ENCODE results near the gene MYD88.

MYD88 gene

DNA sequence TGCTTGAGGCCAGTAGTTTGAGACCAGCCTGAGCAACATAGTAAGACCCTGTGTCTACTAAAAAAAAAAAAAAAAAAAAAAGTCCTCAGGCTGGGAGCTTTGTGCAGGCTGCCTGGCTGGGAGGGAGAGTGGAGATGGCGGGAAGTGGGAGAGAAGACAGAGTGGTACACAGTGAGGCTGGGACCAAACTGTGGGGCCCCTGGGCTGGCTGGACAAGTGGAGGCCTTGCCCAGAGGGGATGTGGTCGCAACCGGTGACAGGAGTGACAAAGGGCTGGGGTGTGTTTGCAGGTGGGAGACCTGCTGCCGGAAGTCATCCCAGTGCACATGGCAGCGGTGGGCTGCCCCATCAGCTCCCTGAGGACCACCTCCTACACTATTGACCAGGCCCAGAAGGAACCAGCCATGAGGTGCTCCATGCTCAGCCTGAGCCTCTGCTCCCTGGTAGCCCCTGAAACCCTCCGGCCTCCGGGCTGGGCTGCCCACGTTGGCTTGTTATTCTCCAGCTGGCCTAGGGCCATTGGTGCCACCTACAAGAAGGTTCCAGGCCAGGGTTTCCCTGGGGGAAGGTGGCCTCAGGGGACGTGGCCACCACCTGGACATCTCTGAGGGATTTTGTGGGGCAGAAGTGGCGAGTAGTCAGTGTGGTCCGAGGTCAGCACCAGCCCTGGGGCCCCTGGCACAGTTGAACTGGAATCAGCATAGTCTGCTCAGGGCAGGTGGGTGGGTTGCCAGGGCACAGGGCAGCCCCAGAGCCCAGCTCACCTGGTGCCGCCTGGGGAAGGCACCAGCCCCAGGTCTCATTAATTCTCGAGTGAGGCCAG, 24.2 kb upstream of the MYD88 start:
- no peak for DNase-seq

DNA sequence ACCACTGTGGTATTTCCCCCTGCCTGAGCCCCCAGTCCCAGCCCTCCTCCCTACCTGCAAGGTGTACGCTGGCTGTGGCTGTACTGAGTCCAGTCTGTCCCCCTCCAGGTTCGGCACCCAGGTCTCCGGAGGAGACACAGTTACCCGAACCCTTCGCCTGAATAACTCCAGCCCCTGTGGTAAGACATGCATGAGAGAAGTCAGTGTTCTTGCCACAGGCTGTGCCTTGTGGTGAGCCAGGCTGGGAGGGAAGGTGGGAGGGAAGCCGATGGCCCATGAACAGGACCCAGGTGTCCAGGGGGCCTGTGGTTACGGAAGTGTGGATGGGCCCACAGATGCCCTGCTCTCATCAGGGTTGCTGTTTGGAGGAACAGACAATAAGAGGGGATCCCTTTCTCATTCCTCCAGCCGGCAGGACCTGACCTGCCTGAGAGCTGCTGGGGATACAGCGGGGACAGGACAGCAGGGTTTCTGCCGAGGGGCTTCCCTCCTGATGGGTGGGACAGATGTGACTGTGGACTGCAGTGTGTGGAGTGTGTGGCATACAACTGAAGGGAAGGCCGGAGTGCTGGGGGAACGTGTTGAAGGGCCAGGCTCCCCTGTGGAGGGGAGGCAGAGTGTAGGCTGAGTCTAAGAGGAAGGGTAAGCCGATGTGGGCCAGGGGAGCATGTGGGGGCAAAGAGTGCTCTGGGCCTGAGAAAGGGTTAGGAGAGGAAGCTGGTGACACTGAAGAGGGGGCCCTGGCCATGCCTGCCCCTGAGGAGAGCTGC, 23.4 kb upstream of the MYD88 start:
- DNase-seq: no peak

DNA sequence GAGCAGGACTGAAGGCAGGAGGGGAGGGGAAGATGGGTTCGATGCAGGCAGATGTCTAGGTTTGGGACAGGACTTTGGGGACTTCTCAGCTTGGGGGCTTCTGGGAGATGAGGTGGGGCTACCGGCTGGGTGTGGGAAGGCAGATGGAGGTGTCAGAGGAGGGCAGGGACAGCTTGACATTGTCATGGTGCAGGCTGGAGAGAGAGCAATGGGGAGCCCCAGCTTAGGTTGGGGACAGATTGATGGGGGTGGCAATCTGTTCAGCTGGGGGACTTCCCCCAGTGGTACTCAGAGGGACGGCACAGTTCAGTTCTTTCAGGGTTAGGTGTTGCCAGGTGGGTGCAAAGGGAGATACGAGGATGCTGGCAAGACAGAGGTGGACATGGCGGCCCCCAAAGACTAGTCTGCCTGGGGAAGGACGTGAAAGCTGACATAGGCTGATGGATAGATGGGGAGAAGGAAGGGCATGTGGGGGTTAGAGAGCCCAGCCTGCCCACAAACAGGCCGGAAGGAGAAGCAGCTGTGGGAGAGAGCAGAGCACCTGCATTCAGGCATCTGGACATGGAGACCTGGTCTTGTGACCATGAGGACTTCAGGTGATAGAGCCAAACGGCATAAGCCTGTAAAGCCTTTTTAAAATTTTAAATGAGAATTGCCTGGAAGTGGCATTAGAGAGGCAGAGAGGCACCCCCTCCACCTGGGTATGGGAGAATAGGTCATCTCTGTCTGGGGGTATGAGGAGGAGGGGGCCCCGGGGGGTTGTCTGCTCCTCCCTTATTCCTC, 22.6 kb upstream of the MYD88 start:
- no peak for DNase-seq

DNA sequence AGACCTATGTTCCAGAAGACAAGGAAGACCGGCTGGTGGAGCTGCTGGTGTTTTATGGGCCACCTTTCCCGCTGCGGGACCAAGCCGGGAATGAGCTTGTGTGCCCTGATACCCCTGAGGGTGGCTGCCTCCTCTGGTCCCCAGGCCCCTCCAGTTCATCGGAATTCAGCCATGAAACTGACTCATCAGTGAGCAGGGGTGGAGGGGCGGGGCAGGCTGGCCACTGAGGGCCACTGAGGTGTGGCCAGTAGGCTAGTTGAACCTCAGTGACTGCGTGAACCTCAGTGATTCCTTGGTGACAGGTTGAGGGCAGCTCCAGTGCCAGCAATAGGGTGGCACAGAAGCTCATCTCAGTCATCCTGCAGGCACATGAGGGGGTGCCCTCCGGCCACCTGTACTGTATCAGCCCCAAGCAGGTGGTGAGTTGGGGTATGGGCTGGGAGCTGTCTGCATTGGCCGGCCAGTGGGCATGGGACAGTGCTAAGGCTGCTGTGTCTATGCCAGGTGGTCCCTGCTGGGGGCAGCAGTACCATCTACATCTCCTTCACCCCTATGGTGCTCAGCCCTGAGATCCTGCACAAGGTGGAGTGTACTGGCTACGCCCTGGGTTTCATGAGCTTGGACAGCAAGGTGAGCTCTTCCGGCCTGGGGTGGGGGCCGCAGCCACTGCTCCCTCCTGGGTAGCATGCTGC, 21.8 kb upstream of the MYD88 start:
- DNase-seq: no peak

DNA sequence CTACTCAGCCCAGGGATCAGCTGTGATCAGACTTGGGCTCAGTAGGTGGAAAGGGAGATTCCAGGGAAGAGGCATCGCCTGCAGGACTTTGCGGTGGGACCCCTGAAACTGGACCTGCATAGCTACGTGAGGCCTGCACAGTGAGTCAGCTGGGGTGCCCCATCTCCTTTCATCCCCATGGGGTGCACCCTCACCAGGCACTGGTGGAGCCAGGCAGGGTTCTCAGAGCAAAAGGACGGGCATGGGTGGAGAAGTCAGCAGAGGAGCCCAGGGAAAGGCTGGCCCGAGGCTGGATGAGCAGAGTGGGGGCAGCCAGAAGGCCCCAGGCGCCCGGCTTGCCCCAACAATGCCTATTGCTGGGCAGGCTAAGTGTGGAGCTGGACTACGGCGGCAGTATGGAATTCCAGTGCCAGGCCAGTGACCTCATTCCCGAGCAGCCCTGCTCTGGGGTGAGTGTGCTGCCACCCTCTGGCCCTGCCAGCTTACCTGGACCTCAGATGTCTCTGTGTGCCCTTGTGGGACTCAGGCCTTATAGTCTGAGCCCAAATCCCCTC, 21.2 kb upstream of the MYD88 start:
- DNase-seq: no peak

DNA sequence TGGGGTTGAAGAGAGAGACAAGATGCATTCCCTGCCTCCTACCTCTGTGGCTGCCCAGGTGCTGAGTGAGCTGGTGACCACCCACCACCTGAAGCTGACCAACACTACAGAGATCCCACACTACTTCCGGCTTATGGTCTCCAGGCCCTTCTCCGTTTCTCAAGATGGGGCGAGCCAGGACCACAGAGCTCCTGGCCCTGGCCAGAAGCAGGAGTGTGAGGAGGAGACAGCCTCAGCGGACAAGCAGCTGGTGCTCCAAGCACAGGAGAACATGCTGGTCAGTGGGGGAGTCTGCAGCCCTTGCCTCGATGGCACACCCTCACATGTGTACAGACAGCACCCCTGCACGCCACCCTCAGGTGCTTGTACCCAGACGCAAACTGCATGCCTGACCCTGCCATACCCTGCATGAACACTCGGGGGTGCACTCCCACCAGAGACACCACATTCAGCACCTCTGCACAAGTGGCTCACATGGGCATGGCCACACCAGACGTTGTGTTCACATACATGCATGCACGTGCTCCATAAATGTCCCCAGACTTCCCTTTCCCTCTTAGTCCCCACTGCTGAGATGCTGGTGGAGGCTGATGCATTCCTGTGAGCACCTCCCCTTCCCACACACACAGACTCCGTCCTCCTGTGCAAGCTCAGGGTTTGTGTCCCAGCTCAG, 20.6 kb upstream of the MYD88 start:
- DNase-seq: peak; percentile 79 to 83

DNA sequence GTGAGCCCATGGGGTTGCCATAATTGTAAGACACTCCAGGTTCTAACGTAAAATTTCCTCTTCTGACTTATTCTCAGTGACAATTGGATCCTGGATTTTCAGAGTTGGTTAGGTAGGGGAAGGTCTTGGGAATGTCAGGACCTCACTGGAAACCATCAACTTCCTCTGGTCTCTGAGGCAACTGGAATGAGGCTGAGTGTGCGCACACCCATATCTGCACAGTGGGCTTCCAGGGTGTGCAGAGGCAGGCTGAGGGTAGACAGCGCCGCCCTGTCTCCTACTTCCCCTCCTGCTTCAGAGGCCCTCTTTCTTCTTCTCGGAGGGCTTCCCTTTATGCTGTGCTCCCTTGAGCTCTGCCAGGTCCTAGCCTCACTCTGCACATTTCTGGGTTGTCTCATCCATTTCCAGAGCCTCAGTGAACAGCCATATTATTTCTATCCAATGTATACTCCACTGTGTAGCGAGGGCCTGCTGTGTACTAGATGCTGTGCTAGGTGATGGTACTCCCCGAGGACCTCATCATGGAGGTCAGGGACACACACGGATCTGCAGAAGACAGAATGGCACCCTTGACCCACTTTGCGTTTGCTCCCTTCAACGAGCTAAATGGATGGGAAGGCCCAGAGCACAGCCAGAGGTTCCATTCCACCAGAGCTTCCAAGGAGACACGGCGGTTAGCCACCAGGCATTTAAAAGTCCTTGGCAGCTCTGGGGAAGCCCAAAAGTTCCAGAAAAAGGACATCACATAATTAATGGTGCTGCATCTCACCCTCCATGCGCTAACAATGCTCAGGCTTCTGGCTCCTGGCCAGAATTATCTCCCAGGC, 19.8 kb upstream of the MYD88 start:
- no peak for DNase-seq

DNA sequence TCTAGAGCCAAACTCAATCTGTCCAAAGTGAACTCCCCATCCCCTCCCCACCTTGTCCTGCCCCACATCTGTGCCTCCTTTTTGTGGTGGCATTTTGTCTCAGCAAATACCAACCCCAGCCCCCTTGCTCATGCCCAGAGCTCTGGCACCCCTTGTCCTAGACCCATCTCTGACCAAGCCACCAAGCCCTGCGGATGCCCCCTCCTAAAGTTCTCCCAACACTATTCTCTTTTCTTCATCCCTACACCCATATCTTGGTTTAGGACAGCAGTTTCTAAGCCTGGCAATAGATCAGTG, 19.3 kb upstream of the MYD88 start:
- no peak for DNase-seq

DNA sequence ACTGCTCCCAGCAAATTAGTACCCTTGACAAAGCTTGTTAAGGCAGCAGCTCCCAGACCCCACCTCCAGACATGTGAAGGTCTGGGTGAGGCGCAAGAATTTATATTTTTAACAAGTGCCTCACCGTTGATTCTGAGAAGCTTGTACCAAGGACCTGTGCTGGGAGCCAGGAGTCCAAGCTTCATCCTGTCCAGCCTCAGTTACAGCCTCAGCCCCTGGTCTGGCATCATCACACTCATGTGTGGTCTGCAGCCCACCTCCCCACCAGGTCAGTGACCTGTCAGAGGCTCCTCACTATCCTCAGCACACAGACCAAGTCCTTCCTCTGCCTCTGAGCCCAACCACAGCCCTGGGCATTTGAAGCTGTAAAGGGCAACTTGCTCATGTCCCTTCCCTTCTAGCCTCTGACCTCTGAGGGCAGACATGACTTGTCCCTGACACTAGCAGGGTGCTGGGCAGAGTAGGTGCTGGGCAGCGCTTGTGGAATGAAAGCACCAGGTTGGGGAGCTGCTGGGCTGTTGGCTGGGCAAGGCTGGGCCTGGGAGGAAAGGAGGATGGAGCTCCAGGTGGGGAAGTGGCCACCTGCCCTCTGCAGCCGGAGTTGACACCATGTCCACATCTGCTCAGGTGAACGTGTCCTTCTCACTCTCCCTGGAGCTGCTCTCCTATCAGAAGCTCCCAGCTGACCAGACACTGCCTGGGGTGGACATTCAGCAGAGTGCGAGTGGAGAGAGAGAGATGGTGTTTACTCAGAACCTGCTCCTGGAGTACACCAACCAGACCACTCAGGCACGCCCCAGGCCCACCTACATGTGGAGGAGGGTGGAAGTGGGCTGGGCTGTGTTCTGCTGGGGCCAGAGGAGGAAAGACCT, 18.4 kb upstream of the MYD88 start:
- DNase-seq: no peak

DNA sequence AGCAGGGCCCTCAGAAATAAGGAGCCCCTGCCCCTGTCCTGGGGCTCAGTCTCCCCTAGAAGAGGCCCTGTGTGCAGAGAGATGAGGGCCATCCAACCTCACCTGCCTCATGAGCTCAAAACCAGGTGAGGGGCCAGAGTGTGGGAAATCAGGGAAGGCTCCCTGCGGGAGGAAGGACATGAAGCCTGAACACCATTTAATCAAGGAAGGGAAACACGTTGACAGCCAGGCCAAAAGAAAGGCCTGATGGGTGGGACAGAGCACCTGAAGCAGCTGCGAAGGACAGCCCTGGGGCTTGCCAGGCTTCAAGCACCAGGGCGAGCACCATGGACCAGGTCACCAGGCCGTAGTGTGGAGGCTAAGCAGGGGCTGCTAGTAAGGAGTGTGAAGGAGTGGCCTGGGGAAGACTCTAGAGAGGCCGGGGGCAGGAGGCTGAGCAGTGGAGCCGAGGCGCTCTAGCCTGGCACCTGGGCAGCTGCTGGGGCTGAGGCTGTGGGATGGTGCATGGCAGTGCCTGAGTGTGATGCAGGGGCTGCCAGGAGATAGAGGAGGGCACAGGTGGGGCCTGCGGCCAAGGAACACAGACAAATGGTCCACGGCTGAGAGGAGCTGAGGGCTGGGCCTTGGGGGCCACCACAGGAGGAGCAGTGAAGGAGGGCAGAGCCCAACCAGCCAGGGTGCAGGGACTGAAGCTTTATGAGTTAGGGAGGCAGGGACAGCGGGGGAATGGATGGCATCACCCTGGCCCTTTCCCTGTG, 17.6 kb upstream of the MYD88 start:
- DNase-seq: no peak

DNA sequence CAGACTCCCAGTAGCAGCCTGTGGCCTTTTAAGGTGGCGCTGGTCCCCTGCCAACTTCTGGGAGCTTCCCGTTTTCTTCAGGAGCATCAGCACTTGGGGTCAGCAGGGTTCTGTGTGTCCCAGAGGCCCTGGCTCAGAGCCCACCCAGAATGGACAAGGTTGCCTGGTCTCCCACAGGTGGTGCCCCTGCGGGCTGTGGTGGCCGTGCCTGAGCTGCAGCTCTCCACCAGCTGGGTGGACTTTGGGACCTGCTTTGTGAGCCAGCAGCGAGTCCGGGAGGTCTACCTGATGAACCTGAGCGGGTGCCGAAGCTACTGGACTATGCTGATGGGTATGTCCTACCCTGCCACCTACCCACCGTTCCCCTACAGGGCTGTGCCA, 17.0 kb upstream of the MYD88 start:
- DNase-seq: no peak

DNA sequence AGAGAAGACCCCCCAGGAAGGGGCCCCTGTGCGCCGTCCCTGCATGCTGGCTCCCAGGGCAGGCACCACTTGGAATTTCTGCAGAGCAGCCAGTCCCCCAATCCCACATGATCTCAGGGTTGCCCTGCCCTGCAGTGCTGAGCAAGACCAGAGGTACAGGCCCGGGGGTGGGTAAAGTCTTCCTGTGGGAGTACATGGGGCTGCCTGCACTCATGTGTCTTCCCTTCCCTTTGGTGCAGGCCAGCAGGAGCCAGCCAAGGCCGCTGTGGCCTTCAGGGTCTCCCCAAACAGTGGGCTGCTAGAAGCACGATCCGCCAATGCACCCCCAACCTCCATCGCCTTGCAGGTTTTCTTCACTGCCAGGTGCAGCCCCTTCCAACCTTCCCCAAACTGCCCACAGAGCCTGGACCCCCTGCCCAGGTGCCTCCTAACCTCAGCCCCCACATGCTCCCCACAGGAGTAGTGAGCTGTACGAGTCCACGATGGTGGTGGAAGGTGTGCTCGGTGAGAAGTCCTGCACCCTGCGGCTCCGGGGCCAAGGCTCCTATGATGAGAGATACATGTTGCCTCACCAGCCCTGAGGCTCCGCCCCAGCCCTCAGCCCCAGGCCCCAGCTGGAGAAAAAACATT, 16.5 kb upstream of the MYD88 start:
- DNase-seq: no peak

DNA sequence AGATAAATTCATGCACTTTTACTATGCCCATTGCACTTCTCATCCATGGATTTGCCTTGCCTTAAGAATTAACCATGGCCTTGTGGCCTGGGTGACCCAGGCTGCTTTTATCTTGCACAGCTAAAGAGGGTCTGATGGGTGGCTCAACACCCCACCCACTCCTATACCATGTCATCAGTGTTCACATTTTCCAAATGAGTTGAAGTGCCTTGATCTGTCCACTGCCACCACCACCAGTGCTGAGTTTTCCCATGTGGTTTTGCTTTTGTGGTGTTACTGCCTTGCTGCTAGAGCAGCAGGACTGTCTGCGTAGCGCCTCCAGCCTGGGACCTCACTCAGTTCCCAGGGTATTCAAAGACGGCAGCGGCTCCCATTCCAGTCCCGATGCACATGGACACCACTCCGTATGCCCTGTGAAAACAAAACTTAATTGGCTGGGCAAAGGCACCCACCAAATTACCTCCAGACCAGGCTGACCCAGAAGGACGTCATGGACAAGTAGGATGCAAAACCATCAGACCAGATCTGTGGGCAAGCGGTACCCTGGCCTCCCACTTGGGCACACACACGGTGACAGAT, 15.7 kb upstream of the MYD88 start:
- DNase-seq: no peak

DNA sequence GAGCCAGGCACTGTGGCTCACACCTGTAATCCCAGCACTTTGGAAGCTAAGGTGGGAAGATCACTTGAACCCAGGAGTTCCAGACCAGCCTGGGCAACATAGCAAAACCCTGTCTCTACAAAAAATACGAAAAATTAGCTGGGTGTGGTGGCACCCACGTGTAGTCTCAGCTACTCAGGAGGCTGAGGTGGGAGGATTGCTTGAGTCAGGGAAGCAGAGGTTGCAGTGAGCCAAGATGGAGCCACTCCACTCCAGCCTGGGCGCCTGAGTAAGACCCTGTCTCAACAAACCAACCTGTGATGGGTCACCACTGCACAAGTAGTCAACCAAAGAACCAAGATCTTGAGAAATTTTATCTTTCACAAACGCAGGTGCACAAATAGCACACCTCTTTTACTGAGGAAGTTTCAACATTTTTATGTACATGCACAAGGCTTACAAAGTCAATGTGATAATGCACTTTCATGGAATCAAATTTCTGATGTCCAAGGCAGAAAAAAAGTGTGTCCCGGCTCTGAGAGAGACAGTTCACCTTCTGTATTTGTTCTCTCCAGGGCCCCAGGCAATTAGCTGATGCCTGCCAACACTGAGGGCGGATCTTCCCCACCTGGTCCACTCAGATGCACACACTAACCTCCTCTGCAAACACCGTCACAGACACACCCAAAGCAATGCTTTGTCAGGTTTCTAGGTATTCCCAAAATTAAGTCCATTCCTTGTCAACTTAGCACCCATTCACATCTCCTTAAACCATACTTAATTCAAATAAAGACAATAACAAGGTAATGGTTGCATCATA, 13.9 kb upstream of the MYD88 start:
- DNase-seq: no peak

DNA sequence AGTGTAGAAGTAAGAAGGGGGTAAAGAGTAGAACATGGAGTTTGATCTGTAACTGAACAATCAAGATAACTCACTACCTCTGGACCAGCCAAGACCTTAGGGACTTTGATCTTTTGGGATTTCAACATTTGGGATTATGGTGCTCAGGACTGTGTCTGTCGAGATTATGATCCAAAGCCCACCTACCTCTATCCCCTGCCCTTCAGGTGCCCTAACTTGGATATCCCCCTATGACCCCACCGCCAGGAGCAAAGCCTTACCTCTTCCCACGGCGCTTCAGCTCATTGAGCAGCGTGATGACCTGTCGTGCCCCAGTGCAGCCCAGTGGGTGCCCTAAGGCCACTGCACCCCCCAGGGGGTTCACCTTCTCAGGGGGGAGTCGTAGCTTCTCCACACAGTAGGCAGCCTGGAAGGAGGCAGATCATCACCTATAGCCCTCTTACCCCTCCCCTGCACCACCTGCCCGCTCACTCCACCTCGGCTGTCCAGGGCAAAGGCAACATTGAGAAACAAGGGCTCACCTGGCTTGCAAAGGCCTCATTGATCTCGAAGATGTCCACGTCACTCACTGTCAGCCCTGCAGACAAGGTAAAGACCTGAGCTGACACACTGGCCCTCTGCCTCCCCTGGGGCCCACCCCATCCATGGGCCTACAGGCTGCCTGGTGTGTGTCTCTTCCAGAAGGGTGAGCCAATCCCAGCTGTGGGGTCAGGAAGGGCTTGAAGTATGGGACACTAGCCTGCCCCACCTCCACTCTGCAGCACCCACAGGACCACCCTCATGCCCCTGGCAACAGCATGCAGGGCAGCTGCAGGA, 12.9 kb upstream of the MYD88 start:
- DNase-seq: no peak

DNA sequence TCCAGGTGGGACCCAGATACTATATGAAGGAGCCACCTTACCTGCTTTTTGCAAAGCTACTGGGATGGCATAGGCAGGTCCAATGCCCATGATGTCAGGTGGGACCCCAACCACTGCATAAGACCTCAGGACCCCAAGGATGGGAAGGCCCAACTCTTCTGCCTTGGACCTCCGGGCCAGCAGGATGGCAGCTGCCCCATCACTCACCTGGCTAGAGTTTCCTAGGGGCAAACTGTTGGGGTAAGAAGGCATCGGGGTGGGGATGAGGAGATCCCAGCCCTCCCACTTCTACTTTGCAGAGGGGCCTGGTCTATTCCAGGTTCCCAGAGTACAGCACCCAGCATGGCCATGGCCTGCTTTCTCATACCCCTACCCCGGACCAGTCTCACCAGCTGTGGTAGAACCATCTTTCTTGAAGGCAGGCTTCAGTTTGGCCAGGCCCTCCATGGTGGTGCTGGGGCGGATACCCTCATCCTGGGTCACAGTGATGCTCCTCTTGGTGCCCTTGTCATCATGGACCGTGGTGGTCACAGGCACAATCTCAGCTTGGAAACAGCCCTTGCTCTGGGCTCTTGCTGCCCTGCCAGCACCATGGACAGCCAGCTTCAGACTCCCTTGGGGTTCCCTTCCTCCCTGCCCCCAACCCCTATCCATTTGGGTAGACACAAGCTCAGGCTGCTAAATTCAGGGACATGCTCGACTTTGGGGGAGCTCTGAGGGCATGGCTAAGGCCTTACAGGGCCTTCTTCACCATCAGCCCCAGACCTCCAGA, 12.2 kb upstream of the MYD88 start:
- DNase-seq: no peak

Data from activated CD4-positive, alpha-beta T cell treated with anti-CD3 and anti-CD28 coated beads, Interleukin-2, amount 50 U/mL, for 48 hours (primary cell).